GM12878 (cell line): Measurements from ENCODE around the gene THY1. TPM values are rescaled to one million over a fixed set of nuclear protein-coding genes. Genes with fewer than 3 reads are reported as not detected.

Experiments used
- ATAC-seq: fragments of 200-7000 bp; cut with Tn5 transposase; 3 replicates; pipeline ENCODE4 v1.9.1; 2020; ENCODE audit warnings: mild to moderate bottlenecking, moderate library complexity
- BruUV-seq: library from RNA; stranded (reverse); fragments of 400-500 nt; replicated peaks from 2 replicates; lab custom pipeline; 2021; lab: Mats Ljungman, UMichigan
- CTCF ChIA-PET: fragments of 300-600 bp; sonication (Branson Sonifier 250); formaldehyde crosslinking; extraction: SDS; loops from one replicate; lab custom pipeline; 2021; ENCODE audit warnings: inconsistent platforms; lab: Yijun Ruan, JAX
- POLR2A ChIA-PET: fragments of 350-600 bp; formaldehyde crosslinking; extraction: SDS; loops from one replicate; lab custom pipeline; 2021; ENCODE audit warnings: inconsistent platforms; lab: Charles Lee
- RAD21 ChIA-PET: fragments of 300-600 bp; sonication (Branson Sonifier 250); formaldehyde crosslinking; loops from one replicate; lab custom pipeline; 2023; ENCODE audit warnings: antibody characterized with exemption; ENCODE audit not compliant: unreplicated experiment; lab: Charles Lee
- SMC1A ChIA-PET: fragments of 300-600 bp; sonication (Branson Sonifier 250); formaldehyde crosslinking; loops from one replicate; lab custom pipeline; 2023; ENCODE audit not compliant: unreplicated experiment, uncharacterized antibody; lab: Charles Lee
- DNase-seq: peaks from one replicate; pipeline ENCODE4 v3.0.0-alpha.2; 2011; ENCODE audit warnings: low read depth, low spot score
- FAIRE-seq: peaks from 3 replicates; lab custom pipeline; 2011; peaks lifted over from hg19 to GRCh38; lab: Jason Lieb, UNC
- H2AFZ ChIP-seq: 2 replicates; pipeline ENCODE4 v1.6.0; 2011; ENCODE audit warnings: low read depth, low read length, control low read depth; ENCODE audit not compliant: control insufficient read depth
- H3K27ac ChIP-seq: 2 replicates; pipeline ENCODE4 v1.5.1; 2011; ENCODE audit warnings: control low read depth; ENCODE audit not compliant: control insufficient read depth, insufficient read depth
- H3K27me3 ChIP-seq, 2 experiments: replicated peaks in 1 of 2; 2 replicates each; pipeline versions ENCODE4 v1.6.0 to v1.6.1; 2011; ENCODE audit warnings: low read length in 1 of 2; ENCODE audit not compliant: control insufficient read depth in 2 of 2, insufficient read depth in 2 of 2
- H3K36me3 ChIP-seq, 2 experiments: 2 replicates each; pipeline ENCODE4 v1.5.1; 2011; ENCODE audit warnings: low read length in 1 of 2; ENCODE audit not compliant: control insufficient read depth in 2 of 2, insufficient read depth in 2 of 2
- H3K4me1 ChIP-seq: 2 replicates; pipeline ENCODE4 v1.6.1; 2011; ENCODE audit warnings: mild to moderate bottlenecking, low read length, moderate library complexity, mixed read lengths; ENCODE audit not compliant: control insufficient read depth, insufficient read depth
- H3K4me2 ChIP-seq: 2 replicates; pipeline ENCODE4 v1.6.0; 2011; ENCODE audit warnings: control low read depth; ENCODE audit not compliant: control insufficient read depth, insufficient read depth
- H3K4me3 ChIP-seq: fragments of 200-600 bp; sonication (generic); 2 replicates; pipeline ENCODE4 v1.5.1; 2016
- H3K79me2 ChIP-seq: 2 replicates; pipeline ENCODE4 v1.6.0; 2011; ENCODE audit warnings: low read length; ENCODE audit not compliant: control insufficient read depth, insufficient read depth
- H3K9ac ChIP-seq: 2 replicates; pipeline ENCODE4 v1.8.0; 2011; ENCODE audit warnings: low read length, control low read depth, mixed read lengths; ENCODE audit not compliant: control insufficient read depth, insufficient read depth
- H3K9me3 ChIP-seq: replicated peaks from 3 replicates; pipeline ENCODE4 v1.5.1; 2011; ENCODE audit warnings: mild to moderate bottlenecking, low read length; ENCODE audit not compliant: control insufficient read depth, insufficient read depth
- H4K20me1 ChIP-seq: 2 replicates; pipeline ENCODE4 v1.6.0; 2011; ENCODE audit not compliant: control insufficient read depth, insufficient read depth
- CREB1 ChIP-seq: IDR thresholded peaks from 2 replicates; pipeline ENCODE4 v1.6.1; 2012; ENCODE audit warnings: low read depth, mild to moderate bottlenecking, inconsistent platforms
- DPF2 ChIP-seq: fragments of 450-650 bp; IDR thresholded peaks from 2 replicates; pipeline ENCODE4 v1.6.1; 2017; ENCODE audit warnings: mild to moderate bottlenecking
- E4F1 ChIP-seq: fragments of 450-650 bp; IDR thresholded peaks from 2 replicates; pipeline ENCODE4 v1.6.1; 2018; ENCODE audit warnings: borderline replicate concordance, mild to moderate bottlenecking; ENCODE audit not compliant: partially characterized antibody
- EP300 ChIP-seq, 2 experiments: fragments of 150-350 bp in 1 of 2; IDR thresholded peaks; 2 replicates each; pipeline ENCODE4 v1.6.1; 2011 to 2012; ENCODE audit warnings: low read depth in 2 of 2, low read length in 2 of 2, borderline replicate concordance in 1 of 2, improper control_type of control experiment in 1 of 2, inconsistent platforms in 1 of 2; ENCODE audit not compliant: control insufficient read depth in 1 of 2
- MEF2B ChIP-seq: fragments of 450-650 bp; IDR thresholded peaks from 2 replicates; pipeline ENCODE4 v1.6.1; 2018; ENCODE audit warnings: mild to moderate bottlenecking, moderate library complexity; ENCODE audit not compliant: partially characterized antibody, poor library complexity, severe bottlenecking
- MLLT1 ChIP-seq: fragments of 450-650 bp; IDR thresholded peaks from 2 replicates; pipeline ENCODE4 v1.6.1; 2016; ENCODE audit warnings: mild to moderate bottlenecking
- NFIC ChIP-seq: IDR thresholded peaks from 2 replicates; pipeline ENCODE4 v1.6.1; 2012; ENCODE audit warnings: low read depth, mild to moderate bottlenecking, inconsistent platforms, low read length, moderate library complexity
- NR2C2 ChIP-seq: IDR thresholded peaks from 2 replicates; pipeline ENCODE4 v1.6.1; 2011; ENCODE audit warnings: borderline replicate concordance, low read depth; ENCODE audit not compliant: control insufficient read depth, insufficient read length
- POLR2AphosphoS5 ChIP-seq: IDR thresholded peaks from 2 replicates; pipeline ENCODE4 v1.6.1; 2011; ENCODE audit warnings: mild to moderate bottlenecking, low read length, inconsistent platforms
- REST ChIP-seq: IDR thresholded peaks from 2 replicates; pipeline ENCODE4 v1.6.1; 2012; ENCODE audit warnings: mild to moderate bottlenecking, low read depth, low read length
- RFX5 ChIP-seq: IDR thresholded peaks from 2 replicates; pipeline ENCODE4 v1.6.1; 2011; ENCODE audit warnings: low read depth, low read length, improper control_type of control experiment
- TARDBP ChIP-seq: IDR thresholded peaks from 2 replicates; pipeline ENCODE4 v1.6.1; 2016; ENCODE audit warnings: borderline replicate concordance
- WRNIP1 ChIP-seq: IDR thresholded peaks from 2 replicates; pipeline ENCODE4 v1.6.1; 2011; ENCODE audit warnings: low read depth, low read length, improper control_type of control experiment, borderline replicate concordance
- ZBED1 ChIP-seq: IDR thresholded peaks from 2 replicates; pipeline ENCODE4 v1.6.1; 2016; ENCODE audit warnings: borderline replicate concordance
- WGBS: methylation state at CpG from one replicate; pipeline ENCODE4 v1.1.6; 2016; ENCODE audit warnings: low lambda C conversion rate; ENCODE audit not compliant: insufficient replicate concordance, insufficient coverage; ENCODE audit errors: missing lambda C conversion rate; 5-methylcytosine and 5-hydroxymethylcytosine counted together
- in situ Hi-C: fragments of 300-500 bp; cut with MboI; formaldehyde crosslinking; loops from 9 replicates; pipeline ENCODE4 v1.14.3; 2018; ENCODE audit warnings: mixed read lengths
- intact Hi-C: fragments of 100-400 bp; cut with micrococcal nuclease; formaldehyde crosslinking; loops from one replicate; pipeline ENCODE4 v1.14.2; 2022; ENCODE audit not compliant: unreplicated experiment
- polyA plus RNA-seq, 11 experiments: library from polyadenylated mRNA; depleted of rRNA in 4 of 11; unstranded in 6 of 11; stranded (reverse) in 5 of 11; fragments of >200 nt; fragmentation: Nextera tagmentation in 4 of 11; fragmentation: Illumina TruSeq in 1 of 11; extraction: Ambion mirVana in 4 of 11; extraction: Trizol in 1 of 11; gene quantifications; 1 replicate in 1 of 11; 2 replicates in 10 of 11; pipeline versions ENCODE4 v1.2.1 to v1.2.3, GENCODE V29; 2011 to 2016; ENCODE audit warnings: inconsistent platforms in 2 of 11, missing spikeins in 2 of 11, low read depth in 1 of 11
- total RNA-seq, 4 experiments: library from RNA; depleted of rRNA in 3 of 4; stranded (reverse); fragments of >200 nt in 3 of 4; fragmentation: Illumina TruSeq in 1 of 4; extraction: Trizol in 1 of 4; gene quantifications; 2 replicates each; pipeline versions ENCODE4 v1.2.1 to v1.2.3, GENCODE V29; 2013 to 2021

Gene THY1
- total and polyA plus RNA-seq, 10 of the 15 experiments (the other 5 are each of a cell fraction or from before 2014, with no cell fraction given), result 0.86 to 20.1 (median 3.2) TPM

- no peak for TF ChIP-seq REST
- no peak for TF ChIP-seq NR2C2
- no peak for TF ChIP-seq DPF2
- no peak for TF ChIP-seq RFX5
- TF ChIP-seq POLR2AphosphoS5, result no peak
- no peak for TF ChIP-seq E4F1
- TF ChIP-seq CREB1, result no peak
These were observed 10.9 kb downstream of the THY1 start (continued) for GRCh38 chr11:119412072-119412471.

- H3K9ac ChIP-seq, result no peak overlapping the region
- H3K4me1 ChIP-seq, result no peaks in the 10 kb centered on the region
- H2AFZ ChIP-seq, result no peak overlapping the region
- FAIRE-seq (no peak), DNase-seq (no peak), ATAC-seq (no peak)
- H3K27ac ChIP-seq, result no peak overlapping the region
- no peaks in the 10 kb centered on the region for H4K20me1 ChIP-seq
- H3K27me3 ChIP-seq, result no peaks in the 10 kb centered on the region
- intact Hi-C loops (no loop called here), in situ Hi-C loops (no loop called here)
- ChIA-PET POLR2A (interaction anchor here (0.5 kb wide), 1 partner anchor 12 kb away, joined by 3 read pairs; the partner anchor contains the start of gene THY1), RAD21 (no interaction called here), CTCF (interaction anchor here (1.2 to 1.6 kb wide), 2 partner anchors 12 to 65 kb away, joined by 3 to 4 read pairs; no protein-coding TSS in a partner anchor), SMC1A (no interaction called here)
- no peaks in the 10 kb centered on the region for H3K79me2 ChIP-seq
- BruUV-seq, result no TSS peak
- H3K4me2 ChIP-seq, result no peak overlapping the region
- no peak overlapping the region for H3K4me3 ChIP-seq
- H3K9me3 ChIP-seq, result peaks cover 2% of the 10 kb centered on the region; the same call in 1 of the 3 replicates
- H3K36me3 ChIP-seq, result no peaks in the 10 kb centered on the region
- whole genome bisulfite sequencing, result 77% methylated on average over 1 of the region's 1 CpG
- TF ChIP-seq MLLT1 (no peak), WRNIP1 (no peak), EP300 (IDR thresholded peaks at IDR 0.05; ENCODE audit: borderline replicate concordance in 1 of 2, control insufficient read depth in 1 of 2, low read depth in 2 of 2, low read length in 2 of 2) (no peak), TARDBP (no peak), ZBED1 (no peak), NFIC (no peak), MEF2B (no peak)
These were observed 12.5 kb downstream of the THY1 start for GRCh38 chr11:119410501-119410900.
